Common myeloid progenitor, CD34-positive (primary cell): Measurements from ENCODE around the gene SH3BP2.

Source experiments
- CTCF ChIA-PET: fragments of 350-600 bp; sonication (Branson Sonifier 250); formaldehyde crosslinking; loops from one replicate; lab custom pipeline; 2021; ENCODE audit warnings: antibody characterized with exemption; lab: Charles Lee
- POLR2A ChIA-PET: fragments of 350-600 bp; sonication (Branson Sonifier 250); formaldehyde crosslinking; loops from one replicate; lab custom pipeline; 2021; ENCODE audit warnings: antibody characterized with exemption; lab: Charles Lee
- DNase-seq, 3 donors: peaks; one replicate each; pipeline versions ENCODE4 v3.0.0 to v3.0.0-alpha.2; 2013
- H3K27ac ChIP-seq, 2 experiments: 1 replicate in 1 of 2; 2 replicates in 1 of 2; pipeline ENCODE4 v1.7.0; 2013; ENCODE audit warnings: inconsistent platforms in 2 of 2, low read length in 2 of 2, mild to moderate bottlenecking in 2 of 2, low read depth in 1 of 2, moderate library complexity in 1 of 2; ENCODE audit not compliant: severe bottlenecking in 2 of 2, insufficient read depth in 1 of 2, poor library complexity in 1 of 2
- H3K27me3 ChIP-seq, 5 experiments: replicated peaks in 2 of 5; 1 replicate in 3 of 5; 2 replicates in 2 of 5; pipeline versions ENCODE4 v1.6.1 to v1.7.0; 2013; ENCODE audit warnings: low read length in 4 of 5, mild to moderate bottlenecking in 2 of 5, moderate library complexity in 2 of 5, inconsistent platforms in 1 of 5; ENCODE audit not compliant: insufficient read depth in 5 of 5, control insufficient read depth in 4 of 5
- H3K36me3 ChIP-seq, 4 experiments: 1 replicate in 2 of 4; 2 replicates in 2 of 4; pipeline versions ENCODE4 v1.6.1 to v1.7.0; 2013; ENCODE audit warnings: low read length in 3 of 4, control low read depth in 1 of 4, mild to moderate bottlenecking in 1 of 4; ENCODE audit not compliant: control insufficient read depth in 4 of 4, insufficient read depth in 4 of 4
- H3K4me1 ChIP-seq, 4 experiments: 1 replicate in 3 of 4; 2 replicates in 1 of 4; pipeline versions ENCODE4 v1.6.1 to v1.7.1; 2013; ENCODE audit warnings: low read length in 3 of 4, mild to moderate bottlenecking in 3 of 4, control low read depth in 1 of 4, inconsistent platforms in 1 of 4, moderate library complexity in 1 of 4; ENCODE audit not compliant: control insufficient read depth in 4 of 4, insufficient read depth in 4 of 4; ENCODE audit errors: control extremely low read depth in 1 of 4
- H3K4me3 ChIP-seq, 7 experiments: 1 replicate in 4 of 7; 2 replicates in 3 of 7; pipeline versions ENCODE4 v1.5.1 to v1.7.0; 2013; ENCODE audit warnings: mild to moderate bottlenecking in 7 of 7, low read length in 6 of 7, moderate library complexity in 6 of 7, inconsistent platforms in 2 of 7, low read depth in 2 of 7, control low read depth in 1 of 7; ENCODE audit not compliant: insufficient read depth in 4 of 7, control insufficient read depth in 1 of 7; ENCODE audit errors: extremely low read depth in 1 of 7
- H3K9me3 ChIP-seq, 5 experiments: 1 replicate in 4 of 5; 2 replicates in 1 of 5; pipeline versions ENCODE4 v1.6.1 to v1.7.1; 2013; ENCODE audit warnings: low read length in 4 of 5, mild to moderate bottlenecking in 2 of 5, inconsistent platforms in 1 of 5, low read depth in 1 of 5, moderate library complexity in 1 of 5; ENCODE audit not compliant: control insufficient read depth in 4 of 5, insufficient read depth in 2 of 5; ENCODE audit errors: control extremely low read depth in 1 of 5
- WGBS: methylation state at CpG from one replicate; pipeline ENCODE4 v1.1.5; 2013; ENCODE audit not compliant: insufficient coverage; 5-methylcytosine and 5-hydroxymethylcytosine counted together

Gene SH3BP2

DNA sequence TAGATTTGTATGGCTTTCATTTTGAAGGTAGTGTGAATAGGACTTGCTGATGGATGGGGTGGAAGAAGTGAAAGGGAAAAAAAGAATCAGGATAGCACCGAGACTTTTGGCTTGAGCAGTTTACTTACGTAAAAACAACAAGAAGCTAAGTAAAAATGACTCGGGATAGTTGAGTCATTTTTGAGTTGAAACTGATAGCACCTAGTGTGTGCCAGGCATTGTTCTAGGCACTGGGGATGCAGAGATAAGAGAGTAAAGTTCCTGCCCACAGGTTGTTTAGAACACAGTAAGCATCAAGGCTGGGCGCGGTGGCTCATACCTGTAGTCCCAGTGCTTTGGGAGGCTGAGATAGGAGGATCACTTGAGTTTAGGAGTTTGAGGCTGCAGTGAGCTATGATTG, 85.5 kb downstream of the SH3BP2 start:
- Histone ChIP-seq H3K27me3 (no peaks in the 10 kb centered on the region), H3K4me3 (no peak overlapping the region), H3K4me1 (no peaks in the 10 kb centered on the region), H3K27ac (no peak overlapping the region), H3K36me3 (peaks cover 8 to 51% (median 35%) of the 10 kb centered on the region in 4 experiments), H3K9me3 (no peaks in the 10 kb centered on the region)
- 100% methylated on average over 5 of the region's 5 CpGs for WGBS
- CTCF ChIA-PET: interaction anchor here (1.0 to 2.2 kb wide), 3 partner anchors 11 to 114 kb away, joined by 3 to 8 read pairs (median 4); no protein-coding TSS in a partner anchor
- DNase-seq: no peak
- POLR2A ChIA-PET: no interaction called here

DNA sequence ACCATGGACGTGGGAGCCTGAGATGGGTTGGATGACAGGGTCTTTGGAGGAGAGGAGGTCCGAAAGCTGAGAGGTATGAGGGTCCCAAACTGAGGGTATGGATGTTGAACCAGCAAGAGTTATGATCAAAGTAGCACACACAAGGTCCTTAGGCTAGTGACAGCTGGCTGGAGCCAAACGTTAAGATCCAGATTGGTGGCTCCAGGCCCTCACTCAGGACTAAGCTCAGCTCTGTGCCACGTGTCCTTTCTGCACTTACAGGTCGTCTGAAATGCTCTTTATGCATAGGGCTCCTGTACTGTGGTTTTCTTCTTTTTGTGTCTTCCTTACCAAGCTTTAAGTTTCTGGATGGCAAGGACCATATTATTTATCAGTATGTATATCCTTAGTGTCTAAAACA, 86.1 kb downstream of the SH3BP2 start:
- POLR2A ChIA-PET: no interaction called here
- CTCF ChIA-PET: interaction anchor here (0.7 to 2.2 kb wide), 9 partner anchors 8 to 115 kb away, joined by 3 to 8 read pairs (median 4); no protein-coding TSS in a partner anchor
- no peak overlapping the region for H3K27ac ChIP-seq
- no peak for DNase-seq
- no peaks in the 10 kb centered on the region for H3K4me1 ChIP-seq
- H3K27me3 ChIP-seq: no peaks in the 10 kb centered on the region
- WGBS: 100% methylated on average over 3 of the region's 5 CpGs
- H3K4me3 ChIP-seq: no peak overlapping the region
- peaks cover 11 to 57% (median 36%) of the 10 kb centered on the region in 4 experiments for H3K36me3 ChIP-seq
- H3K9me3 ChIP-seq: no peaks in the 10 kb centered on the region

DNA sequence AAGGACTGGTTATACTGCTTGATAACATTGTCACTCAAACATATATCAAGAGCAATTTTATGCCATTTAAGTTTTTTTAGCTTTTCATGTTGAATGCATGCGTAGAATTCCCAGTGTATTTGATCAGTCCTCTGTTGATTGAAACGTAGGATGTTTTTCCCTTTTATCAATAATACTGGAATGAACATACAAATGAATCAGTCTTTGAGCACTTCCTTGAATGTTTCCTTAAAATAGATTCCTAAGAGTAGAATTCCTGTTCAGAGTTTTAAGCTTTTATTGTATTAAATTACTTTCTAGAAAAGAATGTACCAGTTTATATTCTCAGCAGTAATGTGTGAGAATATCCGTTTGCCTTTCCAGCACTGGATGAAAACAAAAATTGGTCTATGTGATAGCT, 88.5 kb downstream of the SH3BP2 start:
- CTCF ChIA-PET: interaction anchor here (1.0 to 1.4 kb wide), 5 partner anchors 9 to 119 kb away, joined by 3 to 5 read pairs (median 4); no protein-coding TSS in a partner anchor
- Histone ChIP-seq H3K4me1 (no peaks in the 10 kb centered on the region), H3K27me3 (no peaks in the 10 kb centered on the region), H3K27ac (no peak overlapping the region), H3K9me3 (no peaks in the 10 kb centered on the region), H3K4me3 (no peak overlapping the region), H3K36me3 (peaks cover 19 to 70% (median 49%) of the 10 kb centered on the region in 4 experiments)
- POLR2A ChIA-PET: no interaction called here
- 100% methylated on average over 1 of the region's 3 CpGs for WGBS
- no peak for DNase-seq

DNA sequence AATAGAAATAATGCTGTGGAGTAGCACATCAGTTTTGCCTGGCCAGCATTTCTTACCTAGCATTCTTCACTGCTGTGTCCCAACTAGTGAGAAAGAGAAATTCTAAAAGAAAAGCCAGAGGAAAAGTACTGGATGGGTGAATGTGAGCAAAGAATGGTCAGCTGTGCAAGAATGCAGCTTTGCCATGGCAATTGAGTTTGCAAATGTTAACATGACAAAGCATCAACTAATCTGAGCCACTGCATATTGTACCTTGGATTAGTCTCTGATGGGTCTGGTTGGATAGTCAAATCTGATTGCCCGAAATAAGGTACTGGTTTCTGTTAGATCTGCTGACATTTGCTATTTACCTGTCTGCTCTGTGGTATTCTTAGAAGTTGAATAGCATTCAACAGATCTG, 89.5 kb downstream of the SH3BP2 start:
- CTCF ChIA-PET: interaction anchor here (1.0 to 1.4 kb wide), 3 partner anchors 13 to 69 kb away, joined by 3 to 5 read pairs (median 4); no protein-coding TSS in a partner anchor
- no peaks in the 10 kb centered on the region for H3K4me1 ChIP-seq
- H3K36me3 ChIP-seq: peaks cover 19 to 72% (median 47%) of the 10 kb centered on the region in 4 experiments
- no peaks in the 10 kb centered on the region for H3K27me3 ChIP-seq
- POLR2A ChIA-PET: interaction anchor here (0.6 kb wide), 1 partner anchor 70 kb away, joined by 4 read pairs; no protein-coding TSS in a partner anchor
- no peaks in the 10 kb centered on the region for H3K9me3 ChIP-seq
- DNase-seq: no peak
- 100% methylated on average over 1 of the region's 1 CpG for WGBS
- H3K27ac ChIP-seq: no peak overlapping the region
- no peak overlapping the region for H3K4me3 ChIP-seq

DNA sequence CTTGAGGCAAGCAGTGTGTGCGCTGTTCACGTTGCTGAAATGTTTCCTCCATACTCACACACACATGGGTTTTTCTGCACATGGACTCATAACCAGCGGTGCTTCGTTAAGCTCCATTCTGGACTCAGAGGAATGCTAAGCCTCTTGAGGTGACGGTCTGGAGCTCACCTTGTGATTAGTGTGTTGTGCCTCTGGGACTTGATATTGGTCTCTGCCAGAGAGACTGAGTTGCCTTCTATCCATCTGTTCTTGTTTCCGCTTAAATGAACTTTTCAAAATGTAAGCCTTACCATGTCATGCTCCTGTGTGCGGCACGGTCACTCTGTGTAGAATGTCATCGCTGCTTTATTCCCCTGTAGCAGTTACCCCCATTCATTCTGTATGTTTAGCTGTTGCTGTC, 93.3 kb downstream of the SH3BP2 start:
- WGBS: 100% methylated on average over 5 of the region's 9 CpGs
- CTCF ChIA-PET: interaction anchor here (1.1 kb wide), 1 partner anchor 100 kb away, joined by 3 read pairs; no protein-coding TSS in a partner anchor
- no peaks in the 10 kb centered on the region for H3K27me3 ChIP-seq
- POLR2A ChIA-PET: interaction anchor here (1.0 kb wide), 1 partner anchor 28 kb away, joined by 4 read pairs; no protein-coding TSS in a partner anchor
- H3K9me3 ChIP-seq: no peaks in the 10 kb centered on the region
- no peak overlapping the region for H3K4me3 ChIP-seq
- no peak overlapping the region for H3K27ac ChIP-seq
- peaks cover 28 to 61% (median 37%) of the 10 kb centered on the region in 4 experiments for H3K36me3 ChIP-seq
- H3K4me1 ChIP-seq: no peaks in the 10 kb centered on the region
- DNase-seq: no peak

DNA sequence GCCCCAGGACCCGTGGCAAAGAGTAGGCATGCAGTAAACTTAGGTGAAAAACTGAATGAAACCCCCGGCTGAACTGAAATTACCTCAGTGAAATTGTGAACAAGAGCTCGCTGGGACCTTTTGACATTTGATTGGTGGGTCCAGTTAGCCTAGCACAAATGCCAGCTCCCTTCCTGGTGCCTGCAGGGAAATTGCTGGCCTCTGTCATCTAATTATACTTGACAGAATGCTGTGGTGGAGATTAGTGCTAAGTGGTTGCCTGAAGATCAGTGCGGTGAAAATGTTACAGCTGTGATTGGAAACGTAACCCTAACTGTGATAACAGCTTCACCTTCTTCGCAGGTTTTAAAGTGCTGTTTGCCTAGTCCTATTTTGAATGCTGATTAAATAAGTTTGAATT, 93.7 kb downstream of the SH3BP2 start:
- H3K27ac ChIP-seq: no peak overlapping the region
- WGBS: 88% methylated on average over 6 of the region's 6 CpGs
- no peaks in the 10 kb centered on the region for H3K4me1 ChIP-seq
- ChIA-PET CTCF (interaction anchor here (1.1 kb wide), 1 partner anchor 100 kb away, joined by 3 read pairs; no protein-coding TSS in a partner anchor), POLR2A (interaction anchor here (1.0 kb wide), 1 partner anchor 28 kb away, joined by 4 read pairs; no protein-coding TSS in a partner anchor)
- no peaks in the 10 kb centered on the region for H3K27me3 ChIP-seq
- H3K36me3 ChIP-seq: peaks cover 26 to 61% (median 37%) of the 10 kb centered on the region in 4 experiments
- H3K4me3 ChIP-seq: no peak overlapping the region
- no peaks in the 10 kb centered on the region for H3K9me3 ChIP-seq
- no peak for DNase-seq

DNA sequence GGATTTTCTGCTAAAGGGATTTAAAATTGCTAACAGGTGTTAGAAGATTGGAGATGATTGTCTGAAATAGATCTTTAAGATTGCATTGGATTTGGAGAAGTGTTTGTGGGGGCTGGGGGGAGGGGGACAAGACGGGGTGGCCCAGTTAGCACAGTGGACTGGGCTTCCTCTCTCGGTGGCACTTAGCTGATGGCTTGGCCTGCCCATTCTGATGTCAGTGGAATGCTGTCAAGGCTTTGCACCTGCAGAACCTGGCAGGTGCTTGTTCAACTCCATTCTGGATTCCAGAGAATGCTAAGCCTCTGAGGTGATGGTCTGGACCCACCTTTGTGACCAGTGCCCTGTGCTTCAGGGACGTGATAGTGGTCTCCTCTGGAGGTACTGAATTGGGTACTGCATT, 94.5 kb downstream of the SH3BP2 start:
- Histone ChIP-seq H3K4me3 (no peak overlapping the region), H3K36me3 (peaks cover 18 to 58% (median 34%) of the 10 kb centered on the region in 4 experiments), H3K27me3 (no peaks in the 10 kb centered on the region), H3K27ac (no peak overlapping the region), H3K4me1 (no peaks in the 10 kb centered on the region), H3K9me3 (no peaks in the 10 kb centered on the region)
- POLR2A ChIA-PET: no interaction called here
- no peak for DNase-seq
- CTCF ChIA-PET: no interaction called here
- 94% methylated on average over 2 of the region's 3 CpGs for WGBS
